ENCODE data around the gene GADD45G.

DNA sequence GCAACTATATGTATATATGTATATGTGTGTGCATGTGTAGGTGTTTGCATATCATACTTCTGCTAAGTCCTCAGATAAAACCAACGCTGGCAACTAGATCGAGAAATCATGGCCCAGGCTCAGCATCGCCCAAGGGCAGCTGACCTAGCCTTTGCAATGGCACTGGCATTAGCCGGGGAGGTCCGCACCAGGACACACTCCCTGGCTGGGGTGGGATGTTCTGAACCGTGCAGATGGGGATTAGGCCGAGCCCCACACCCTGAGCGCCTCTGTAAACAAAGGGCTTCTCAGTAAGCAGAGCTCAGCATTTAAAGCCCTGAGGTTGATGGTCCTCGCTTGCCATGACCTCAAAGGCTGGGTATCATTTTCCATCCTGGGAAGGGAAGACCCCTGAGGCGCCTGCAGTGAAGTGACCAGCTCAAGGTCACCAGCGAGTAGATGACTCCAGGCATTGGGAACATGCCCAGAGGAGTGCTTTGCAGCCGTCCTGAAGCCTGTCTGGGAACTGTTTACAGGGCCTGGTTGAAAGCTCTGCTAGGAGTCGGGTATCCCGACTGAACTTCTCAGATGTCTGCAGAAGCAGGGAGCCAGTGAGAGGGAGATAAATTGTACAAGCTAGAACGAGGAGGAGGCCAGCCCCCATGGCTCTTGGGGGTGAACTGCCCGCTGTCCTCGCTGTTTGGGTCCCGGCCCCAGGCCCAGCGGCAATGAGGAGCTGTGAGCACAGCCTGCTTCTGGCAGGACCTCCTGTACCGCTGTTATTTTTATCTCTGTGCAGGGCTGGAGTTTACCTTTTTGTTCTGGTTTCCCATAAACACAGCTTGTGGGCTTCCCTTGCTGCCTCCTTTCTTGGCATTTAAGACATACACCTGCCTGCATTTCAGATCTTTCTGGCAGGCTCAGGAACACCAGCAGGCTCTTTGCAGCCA is 18.4 kb downstream of the GADD45G start:
- no peak for TF ChIP-seq RAD21 (IDR thresholded peaks at IDR 0.05; ENCODE audit: low read length)
- no peak for TF ChIP-seq POLR2A (IDR thresholded peaks at IDR 0.05; ENCODE audit: low read depth, low read length)
- TF ChIP-seq CTCF (conservative IDR thresholded peaks at IDR 0.05; ENCODE audit: low read depth, low read length): no peak
- TF ChIP-seq USF2 (IDR thresholded peaks at IDR 0.05; ENCODE audit: low read depth, low read length): no peak
- no peak for TF ChIP-seq MAFK (IDR thresholded peaks at IDR 0.05; ENCODE audit: low read depth, low read length)
- TF ChIP-seq RFX5 (IDR thresholded peaks at IDR 0.05; ENCODE audit: low read depth, low read length): no peak
- TF ChIP-seq SMC3 (IDR thresholded peaks at IDR 0.05; ENCODE audit: low read depth, low read length): no peak
- TF ChIP-seq CEBPB (IDR thresholded peaks at IDR 0.05; ENCODE audit: low read depth, low read length): no peak
- TF ChIP-seq NFE2L2 (IDR thresholded peaks at IDR 0.05; ENCODE audit: low read depth, low read length): no peak
- TF ChIP-seq, protein P1, sequence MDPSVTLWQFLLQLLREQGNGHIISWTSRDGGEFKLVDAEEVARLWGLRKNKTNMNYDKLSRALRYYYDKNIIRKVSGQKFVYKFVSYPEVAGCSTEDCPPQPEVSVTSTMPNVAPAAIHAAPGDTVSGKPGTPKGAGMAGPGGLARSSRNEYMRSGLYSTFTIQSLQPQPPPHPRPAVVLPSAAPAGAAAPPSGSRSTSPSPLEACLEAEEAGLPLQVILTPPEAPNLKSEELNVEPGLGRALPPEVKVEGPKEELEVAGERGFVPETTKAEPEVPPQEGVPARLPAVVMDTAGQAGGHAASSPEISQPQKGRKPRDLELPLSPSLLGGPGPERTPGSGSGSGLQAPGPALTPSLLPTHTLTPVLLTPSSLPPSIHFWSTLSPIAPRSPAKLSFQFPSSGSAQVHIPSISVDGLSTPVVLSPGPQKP (IDR thresholded peaks at IDR 0.05; ENCODE audit: borderline replicate concordance, low read depth, low read length): no peak
- TF ChIP-seq FOS (IDR thresholded peaks at IDR 0.05; ENCODE audit: low read depth, low read length): no peak
- no peak for TF ChIP-seq BHLHE40 (IDR thresholded peaks at IDR 0.05; ENCODE audit: low read depth, low read length)
- no peak for TF ChIP-seq RCOR1 (IDR thresholded peaks at IDR 0.05; ENCODE audit: insufficient replicate concordance, low read length)
- no peak for TF ChIP-seq MAZ (IDR thresholded peaks at IDR 0.05; ENCODE audit: borderline replicate concordance, low read depth, low read length)
